Endothelial cell of umbilical vein (primary cell): ENCODE data around the gene DMPK. TPM values are rescaled to one million over a fixed set of nuclear protein-coding genes. Genes with fewer than 3 reads are reported as not detected.

Source experiments
- BruUV-seq: library from RNA; stranded (reverse); fragments of 400-500 nt; replicated peaks from 2 replicates; lab custom pipeline; 2021; lab: Mats Ljungman, UMichigan
- CTCF ChIA-PET: fragments of 300-600, 350-600 bp; sonication (Branson Sonifier 250); formaldehyde crosslinking; loops from one replicate; lab custom pipeline; 2021; ENCODE audit warnings: antibody characterized with exemption, inconsistent platforms; lab: Charles Lee
- POLR2A ChIA-PET: fragments of 300-600, 350-600 bp; sonication (Branson Sonifier 250); formaldehyde crosslinking; loops from one replicate; lab custom pipeline; 2021; ENCODE audit warnings: antibody characterized with exemption, inconsistent platforms; lab: Charles Lee
- DNase-seq: peaks from one replicate; pipeline ENCODE4 v3.0.0-alpha.2; 2011; ENCODE audit warnings: low read depth, low spot score
- FAIRE-seq: peaks from 2 replicates; lab custom pipeline; 2011; peaks lifted over from hg19 to GRCh38; lab: Jason Lieb, UNC
- H2AFZ ChIP-seq: 2 replicates; pipeline ENCODE4 v1.6.0; 2012; ENCODE audit warnings: low read depth, low read length, control low read depth, inconsistent platforms
- H3K27ac ChIP-seq: 2 replicates; pipeline ENCODE4 v1.5.1; 2011; ENCODE audit warnings: low read depth, mild to moderate bottlenecking, control low read depth, low read length, moderate library complexity; ENCODE audit not compliant: insufficient read depth
- H3K27me3 ChIP-seq, 2 experiments: 2 replicates each; pipeline versions ENCODE4 v1.6.0 to v1.6.1; 2011; ENCODE audit warnings: low read length in 2 of 2, mixed read lengths in 1 of 2; ENCODE audit not compliant: control insufficient read depth in 2 of 2, insufficient read depth in 2 of 2
- H3K36me3 ChIP-seq, 2 experiments: 2 replicates in 1 of 2; 3 replicates in 1 of 2; pipeline ENCODE4 v1.5.1; 2011; ENCODE audit warnings: low read length in 2 of 2, mild to moderate bottlenecking in 1 of 2, moderate library complexity in 1 of 2; ENCODE audit not compliant: control insufficient read depth in 2 of 2, insufficient read depth in 2 of 2; ENCODE audit errors: extremely low read depth in 1 of 2
- H3K4me1 ChIP-seq: 3 replicates; pipeline ENCODE4 v1.5.1; 2011; ENCODE audit warnings: mild to moderate bottlenecking, low read length; ENCODE audit not compliant: control insufficient read depth, insufficient read depth; ENCODE audit errors: extremely low read depth
- H3K4me2 ChIP-seq: 2 replicates; pipeline ENCODE4 v1.6.1; 2011; ENCODE audit warnings: low read length, control low read depth, mixed read lengths; ENCODE audit not compliant: insufficient read depth
- H3K4me3 ChIP-seq, 3 experiments: fragments of 200-600 bp in 1 of 3; sonication (generic), shearing (Covaris generic) in 1 of 3; replicated peaks in 1 of 3; 2 replicates each; pipeline ENCODE4 v1.5.1; 2011 to 2016; ENCODE audit warnings: control low read depth in 3 of 3, low read length in 3 of 3, mild to moderate bottlenecking in 2 of 3, inconsistent platforms in 1 of 3, low read depth in 1 of 3, moderate library complexity in 1 of 3; ENCODE audit not compliant: insufficient read depth in 1 of 3
- H3K79me2 ChIP-seq: 2 replicates; pipeline ENCODE4 v1.6.0; 2012; ENCODE audit warnings: low read length, inconsistent platforms; ENCODE audit not compliant: control insufficient read depth, insufficient read depth
- H3K9ac ChIP-seq: replicated peaks from 2 replicates; pipeline ENCODE3; 2011; ENCODE audit warnings: low read length, control low read depth; ENCODE audit not compliant: insufficient read depth; ENCODE audit errors: extremely low read depth
- H3K9me1 ChIP-seq: replicated peaks from 3 replicates; pipeline ENCODE4 v1.6.0; 2011; ENCODE audit warnings: mild to moderate bottlenecking, low read length; ENCODE audit not compliant: control insufficient read depth, insufficient read depth; ENCODE audit errors: extremely low read depth
- H3K9me3 ChIP-seq: replicated peaks from 2 replicates; pipeline ENCODE4 v1.5.1; 2012; ENCODE audit warnings: low read length, inconsistent platforms; ENCODE audit not compliant: control insufficient read depth, insufficient read depth
- H4K20me1 ChIP-seq: replicated peaks from 2 replicates; pipeline ENCODE3; 2011; ENCODE audit warnings: mild to moderate bottlenecking, low read length; ENCODE audit not compliant: control insufficient read depth, insufficient read depth; ENCODE audit errors: extremely low read depth
- CTCF ChIP-seq, 2 donors: IDR thresholded peaks; 1 replicate in 1 of 2; 2 replicates in 1 of 2; pipeline ENCODE4 v1.5.1; 2011; ENCODE audit warnings: low read length in 2 of 2, mild to moderate bottlenecking in 2 of 2, moderate library complexity in 2 of 2, control low read depth in 1 of 2, inconsistent platforms in 1 of 2, low read depth in 1 of 2; ENCODE audit not compliant: insufficient read depth in 1 of 2; ENCODE audit errors: extremely low read depth in 1 of 2
- EZH2 ChIP-seq: IDR thresholded peaks from 2 replicates; pipeline ENCODE4 v1.6.1; 2012; ENCODE audit warnings: borderline replicate concordance, low read depth, mild to moderate bottlenecking, moderate library complexity, low read length, inconsistent platforms; ENCODE audit not compliant: severe bottlenecking
- FOS ChIP-seq: IDR thresholded peaks from 2 replicates; pipeline ENCODE4 v1.6.1; 2011; ENCODE audit warnings: mild to moderate bottlenecking, low read length, moderate library complexity, borderline replicate concordance; ENCODE audit not compliant: insufficient read depth
- GATA2 ChIP-seq: IDR thresholded peaks from 2 replicates; pipeline ENCODE4 v1.7.0; 2011; ENCODE audit warnings: low read depth, mild to moderate bottlenecking, moderate library complexity, mixed read lengths, low read length; ENCODE audit not compliant: insufficient read length, insufficient read depth
- JUN ChIP-seq: IDR thresholded peaks from 2 replicates; pipeline ENCODE4 v1.6.1; 2011; ENCODE audit warnings: borderline replicate concordance, low read depth; ENCODE audit not compliant: insufficient read length, insufficient read depth
- MAX ChIP-seq: IDR thresholded peaks from 2 replicates; pipeline ENCODE4 v1.6.1; 2011; ENCODE audit not compliant: insufficient read depth, insufficient read length
- MYC ChIP-seq: IDR thresholded peaks from one replicate; pipeline ENCODE4 v1.6.1; 2011; ENCODE audit warnings: mild to moderate bottlenecking, low read depth, low read length
- POLR2A ChIP-seq: IDR thresholded peaks from 2 replicates; pipeline ENCODE4 v1.6.1; 2012; ENCODE audit warnings: low read depth, mild to moderate bottlenecking, control low read depth, low read length
- POLR2AphosphoS5 ChIP-seq: IDR thresholded peaks from 2 replicates; pipeline ENCODE4 v1.6.1; 2012; ENCODE audit warnings: low read depth, mild to moderate bottlenecking, control low read depth, low read length, moderate library complexity; ENCODE audit not compliant: insufficient read depth
- dilution Hi-C: fragments of 300-500 bp; cut with MboI; formaldehyde crosslinking; loops from one replicate; pipeline ENCODE4 v1.15.0; 2019; ENCODE audit warnings: low sequenced_read_pairs; ENCODE audit not compliant: extremely low pct_ligation_motif_present
- intact Hi-C: fragments of 100-400 bp; cut with micrococcal nuclease; formaldehyde crosslinking; loops from one replicate; pipeline ENCODE4 v1.10.0; 2022
- polyA plus RNA-seq, 4 experiments: library from polyadenylated mRNA; depleted of rRNA in 3 of 4; stranded (reverse) in 3 of 4; unstranded in 1 of 4; fragments of >200 nt; gene quantifications; 2 replicates each; pipeline versions ENCODE4 v1.2.1 to v1.2.3, GENCODE V29; 2011 to 2012; ENCODE audit warnings: missing spikeins in 1 of 4
- total RNA-seq: library from RNA; stranded (reverse); gene quantifications from 2 replicates; pipeline ENCODE4 v1.2.3, GENCODE V29; 2021

Gene DMPK
- total and polyA plus RNA-seq, 2 donors (not counting 3 experiments of a cell fraction or from before 2014, with no cell fraction given) = 36.6 to 73.3 TPM

- H3K4me1 ChIP-seq = peaks cover 16% of the 10 kb centered on the region
- H4K20me1 ChIP-seq = no peaks in the 10 kb centered on the region
- H3K9ac ChIP-seq = no peak overlapping the region
- no peaks in the 10 kb centered on the region for H3K27me3 ChIP-seq
- POLR2A ChIA-PET = no interaction called here
- intact Hi-C loops = loop anchor here (1.0 kb wide), 1 partner anchor 102 kb away; the partner anchor contains the start of gene QPCTL
- H2AFZ ChIP-seq = no peak overlapping the region
- H3K9me1 ChIP-seq = no peaks in the 10 kb centered on the region
- dilution Hi-C loops = no loop called here
- TF ChIP-seq FOS (no peak), POLR2A (no peak), POLR2AphosphoS5 (no peak), EZH2 (no peak), GATA2 (no peak), CTCF (IDR thresholded peaks at IDR 0.05; ENCODE audit: extremely low read depth in 1 of 2, insufficient read depth in 1 of 2, low read depth in 1 of 2, low read length in 2 of 2) (no peak), JUN (no peak), MYC (no peak), MAX (no peak)
- H3K4me2 ChIP-seq = no peak overlapping the region
- no peaks in the 10 kb centered on the region for H3K9me3 ChIP-seq
- peaks cover 4 to 7% of the 10 kb centered on the region in 2 experiments for H3K36me3 ChIP-seq
- CTCF ChIA-PET = interaction anchor here (1.3 to 4.4 kb wide), 2 partner anchors 12 to 24 kb away, joined by 3 to 17 read pairs; partner anchors contain the start of gene SIX5
- no peak overlapping the region for H3K27ac ChIP-seq
- FAIRE-seq (no peak), DNase-seq (no peak)
- H3K79me2 ChIP-seq = peaks cover 18% of the 10 kb centered on the region
- H3K4me3 ChIP-seq = no peak overlapping the region
- BruUV-seq = no TSS peak
Observed at GRCh38 chr19:45793876-45794275, 11.6 kb upstream of the DMPK start.
